ENCODE measurements around the gene ECE1.

ECE1 gene

GRCh38 chr1:21300774-21301173, 10.5 kb upstream of the ECE1 start:
- TF ChIP-seq CEBPB (IDR thresholded peaks at IDR 0.05) (no peak; the same call in 1 of the 2 replicates), ZBTB7A (IDR thresholded peaks at IDR 0.05; ENCODE audit: low read depth) (no peak), USF1 (IDR thresholded peaks at IDR 0.05) (no peak), MAX (IDR thresholded peaks at IDR 0.05) (no peak), YY1 (IDR thresholded peaks at IDR 0.05; ENCODE audit: low read depth) (no peak), FOXM1 (IDR thresholded peaks at IDR 0.05; ENCODE audit: borderline replicate concordance, low read depth) (no peak), TAF1 (IDR thresholded peaks at IDR 0.05; ENCODE audit: low read depth) (no peak), EP300 (IDR thresholded peaks at IDR 0.05; ENCODE audit: borderline replicate concordance) (no peak), NFIC (IDR thresholded peaks at IDR 0.05) (no peak), TEAD4 (IDR thresholded peaks at IDR 0.05) (no peak), TCF12 (IDR thresholded peaks at IDR 0.05; ENCODE audit: low read depth) (no peak), RAD21 (IDR thresholded peaks at IDR 0.05; ENCODE audit: low read depth) (no peak), EGR1 (IDR thresholded peaks at IDR 0.05) (no peak), REST (IDR thresholded peaks at IDR 0.05; ENCODE audit: low read depth) (no peak)

GRCh38 chr1:21299780-21300395, 9.6 kb upstream of the ECE1 start:
- TF ChIP-seq FOXM1 (IDR thresholded peaks at IDR 0.05; ENCODE audit: borderline replicate concordance, low read depth) (no peak), EP300 (IDR thresholded peaks at IDR 0.05; ENCODE audit: borderline replicate concordance) (no peak), ZBTB7A (IDR thresholded peaks at IDR 0.05; ENCODE audit: low read depth) (no peak), YY1 (IDR thresholded peaks at IDR 0.05; ENCODE audit: low read depth) (no peak), RAD21 (IDR thresholded peaks at IDR 0.05; ENCODE audit: low read depth) (no peak), USF1 (IDR thresholded peaks at IDR 0.05) (no peak), TCF12 (IDR thresholded peaks at IDR 0.05; ENCODE audit: low read depth) (no peak), TEAD4 (IDR thresholded peaks at IDR 0.05) (no peak)

GRCh38 chr1:21298981-21299391, 8.7 kb upstream of the ECE1 start:
- TF ChIP-seq EGR1 (IDR thresholded peaks at IDR 0.05) = 0 out of 2 replicates have a peak, but pooled peaks have one; percentile 16
- no peak for TF ChIP-seq CREB1 (IDR thresholded peaks at IDR 0.05; ENCODE audit: low read depth)

GRCh38 chr1:21297975-21298374, 7.7 kb upstream of the ECE1 start:
- TF ChIP-seq EP300 (IDR thresholded peaks at IDR 0.05; ENCODE audit: borderline replicate concordance) (no peak), YY1 (IDR thresholded peaks at IDR 0.05; ENCODE audit: low read depth) (no peak), CEBPB (IDR thresholded peaks at IDR 0.05) (no peak), MAX (IDR thresholded peaks at IDR 0.05) (no peak), EGR1 (IDR thresholded peaks at IDR 0.05) (no peak), NFIC (IDR thresholded peaks at IDR 0.05) (no peak)

- no peak for TF ChIP-seq FOXM1 (IDR thresholded peaks at IDR 0.05; ENCODE audit: borderline replicate concordance, low read depth)
- no peak for TF ChIP-seq EGR1 (IDR thresholded peaks at IDR 0.05)
- no peak for TF ChIP-seq TCF12 (IDR thresholded peaks at IDR 0.05; ENCODE audit: low read depth)
- no peak for TF ChIP-seq ZBTB7A (IDR thresholded peaks at IDR 0.05; ENCODE audit: low read depth)
Measured at GRCh38 chr1:21296509-21297354, 6.5 kb upstream of the ECE1 start.

GRCh38 chr1:21295545-21295944, 5.3 kb upstream of the ECE1 start:
- no peak for TF ChIP-seq EGR1 (IDR thresholded peaks at IDR 0.05)
- no peak for TF ChIP-seq MAX (IDR thresholded peaks at IDR 0.05)
- TF ChIP-seq YY1 (IDR thresholded peaks at IDR 0.05; ENCODE audit: low read depth) = no peak
- TF ChIP-seq TEAD4 (IDR thresholded peaks at IDR 0.05) = no peak
- TF ChIP-seq ZBTB7A (IDR thresholded peaks at IDR 0.05; ENCODE audit: low read depth) = no peak
- no peak for TF ChIP-seq CREB1 (IDR thresholded peaks at IDR 0.05; ENCODE audit: low read depth)
- no peak for TF ChIP-seq TAF1 (IDR thresholded peaks at IDR 0.05; ENCODE audit: low read depth)
- no peak for TF ChIP-seq NFIC (IDR thresholded peaks at IDR 0.05)
- TF ChIP-seq TCF12 (IDR thresholded peaks at IDR 0.05; ENCODE audit: low read depth) = no peak
- TF ChIP-seq CEBPB (IDR thresholded peaks at IDR 0.05) = no peak
- TF ChIP-seq REST (IDR thresholded peaks at IDR 0.05; ENCODE audit: low read depth) = no peak
- TF ChIP-seq FOXM1 (IDR thresholded peaks at IDR 0.05; ENCODE audit: borderline replicate concordance, low read depth) = no peak
- TF ChIP-seq EP300 (IDR thresholded peaks at IDR 0.05; ENCODE audit: borderline replicate concordance) = no peak
- TF ChIP-seq RAD21 (IDR thresholded peaks at IDR 0.05; ENCODE audit: low read depth) = no peak
- TF ChIP-seq USF1 (IDR thresholded peaks at IDR 0.05) = no peak
